Measurements from ENCODE around the gene TRMT1L.

The TRMT1L gene

DNA sequence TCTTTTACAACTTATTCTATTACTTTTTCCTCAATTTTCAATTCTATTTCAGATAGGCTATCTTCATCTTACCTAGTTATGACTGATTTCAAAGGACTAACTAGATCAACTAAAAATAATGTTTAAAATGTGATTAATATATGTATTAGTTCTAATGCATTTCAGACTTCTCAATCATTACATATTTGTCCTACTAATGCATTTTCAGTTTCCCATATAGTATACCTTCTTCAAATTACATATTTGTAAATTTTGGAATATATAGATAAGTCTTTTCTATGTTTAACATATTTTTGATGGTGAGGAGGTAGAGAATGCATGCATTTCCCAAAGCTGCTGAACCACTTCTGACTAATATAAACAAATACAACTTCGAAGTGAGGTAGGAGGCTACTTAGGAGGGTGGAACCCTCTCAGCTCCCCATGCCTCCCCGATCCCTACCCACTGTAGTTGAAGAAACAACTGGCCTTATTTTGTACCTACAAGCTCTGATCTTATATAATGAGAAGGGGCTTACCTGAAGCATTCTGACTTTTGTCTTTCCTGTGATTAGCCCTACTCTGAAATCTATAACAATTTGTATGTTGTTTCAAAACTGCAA, 1.7 kb downstream of the TRMT1L start:
- in situ Hi-C loops (cut with MboI; ENCODE audit: low sequenced_read_pairs, unreplicated experiment): loop anchor here (10.0 to 25.0 kb wide), 2 partner anchors 168 to 350 kb away; no protein-coding TSS in a partner anchor
- no peak for DNase-seq (ENCODE audit: low spot score)
- TF ChIP-seq, protein P1, sequence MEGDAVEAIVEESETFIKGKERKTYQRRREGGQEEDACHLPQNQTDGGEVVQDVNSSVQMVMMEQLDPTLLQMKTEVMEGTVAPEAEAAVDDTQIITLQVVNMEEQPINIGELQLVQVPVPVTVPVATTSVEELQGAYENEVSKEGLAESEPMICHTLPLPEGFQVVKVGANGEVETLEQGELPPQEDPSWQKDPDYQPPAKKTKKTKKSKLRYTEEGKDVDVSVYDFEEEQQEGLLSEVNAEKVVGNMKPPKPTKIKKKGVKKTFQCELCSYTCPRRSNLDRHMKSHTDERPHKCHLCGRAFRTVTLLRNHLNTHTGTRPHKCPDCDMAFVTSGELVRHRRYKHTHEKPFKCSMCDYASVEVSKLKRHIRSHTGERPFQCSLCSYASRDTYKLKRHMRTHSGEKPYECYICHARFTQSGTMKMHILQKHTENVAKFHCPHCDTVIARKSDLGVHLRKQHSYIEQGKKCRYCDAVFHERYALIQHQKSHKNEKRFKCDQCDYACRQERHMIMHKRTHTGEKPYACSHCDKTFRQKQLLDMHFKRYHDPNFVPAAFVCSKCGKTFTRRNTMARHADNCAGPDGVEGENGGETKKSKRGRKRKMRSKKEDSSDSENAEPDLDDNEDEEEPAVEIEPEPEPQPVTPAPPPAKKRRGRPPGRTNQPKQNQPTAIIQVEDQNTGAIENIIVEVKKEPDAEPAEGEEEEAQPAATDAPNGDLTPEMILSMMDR (IDR thresholded peaks at IDR 0.05; ENCODE audit: borderline replicate concordance, control extremely low read depth, extremely low read depth, insufficient read depth, missing control alignments): no peak

DNA sequence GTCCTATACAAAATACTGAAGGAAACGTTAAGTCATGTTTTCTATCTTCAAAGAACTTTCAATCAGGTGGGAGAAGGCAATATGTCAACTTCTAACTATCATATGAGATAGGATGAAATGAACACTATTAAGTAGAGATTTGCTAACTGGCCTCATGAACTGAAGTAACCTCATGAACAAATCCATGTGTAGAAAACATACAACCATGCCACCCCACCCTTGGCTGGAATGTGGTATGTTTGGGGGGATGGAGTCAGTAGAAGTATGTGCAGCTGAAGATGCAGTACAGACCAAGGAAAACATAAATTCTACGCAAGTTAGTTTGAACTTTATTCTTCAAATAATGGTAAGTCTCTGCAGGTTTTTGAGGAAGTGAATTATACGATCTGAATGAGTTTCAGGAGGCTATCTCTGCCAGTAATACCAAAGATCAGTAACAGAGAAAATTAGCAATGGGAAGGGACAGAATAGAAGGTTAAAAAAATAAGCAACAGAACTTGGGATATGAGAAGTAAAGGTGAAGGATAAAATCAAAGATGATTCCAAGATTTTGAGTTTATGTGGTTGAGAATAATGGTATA, 4.5 kb downstream of the TRMT1L start:
- no peak for DNase-seq (ENCODE audit: low spot score)
- in situ Hi-C loops (cut with MboI; ENCODE audit: low sequenced_read_pairs, unreplicated experiment): loop anchor here (10.0 to 25.0 kb wide), 2 partner anchors 165 to 347 kb away; no protein-coding TSS in a partner anchor
- TF ChIP-seq, protein P1 (IDR thresholded peaks at IDR 0.05; ENCODE audit: borderline replicate concordance, control extremely low read depth, extremely low read depth, insufficient read depth, missing control alignments): no peak

GRCh38 chr1:185151215-185151614, 5.5 kb downstream of the TRMT1L start:
- TF ChIP-seq, protein P1 (IDR thresholded peaks at IDR 0.05; ENCODE audit: borderline replicate concordance, control extremely low read depth, extremely low read depth, insufficient read depth, missing control alignments): no peak
- in situ Hi-C loops (cut with MboI; ENCODE audit: low sequenced_read_pairs, unreplicated experiment): loop anchor here (10.0 to 25.0 kb wide), 2 partner anchors 164 to 346 kb away; no protein-coding TSS in a partner anchor
- no peak for DNase-seq (ENCODE audit: low spot score)

DNA sequence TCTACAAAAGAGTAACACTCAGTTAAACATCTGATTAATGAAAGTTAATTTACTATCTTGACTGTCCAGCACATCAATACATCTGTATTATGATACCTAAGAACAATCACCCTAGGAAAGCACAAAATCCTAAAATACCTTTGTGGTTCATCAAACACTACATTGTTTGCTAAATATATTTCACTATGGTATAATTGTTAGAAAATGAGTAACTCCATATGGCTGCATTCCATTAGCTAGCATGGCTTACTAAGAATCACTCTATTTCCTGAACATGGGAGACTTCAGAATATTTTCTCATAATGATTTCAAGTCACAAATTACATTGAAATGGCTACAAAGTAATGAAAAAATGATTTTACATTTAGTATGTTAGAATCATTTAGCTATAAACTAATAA, 12.5 kb downstream of the TRMT1L start:
- in situ Hi-C loops (cut with MboI; ENCODE audit: low sequenced_read_pairs, unreplicated experiment): no loop called here
- DNase-seq (ENCODE audit: low spot score): no peak
- TF ChIP-seq, protein P1 (IDR thresholded peaks at IDR 0.05; ENCODE audit: borderline replicate concordance, control extremely low read depth, extremely low read depth, insufficient read depth, missing control alignments): no peak

DNA sequence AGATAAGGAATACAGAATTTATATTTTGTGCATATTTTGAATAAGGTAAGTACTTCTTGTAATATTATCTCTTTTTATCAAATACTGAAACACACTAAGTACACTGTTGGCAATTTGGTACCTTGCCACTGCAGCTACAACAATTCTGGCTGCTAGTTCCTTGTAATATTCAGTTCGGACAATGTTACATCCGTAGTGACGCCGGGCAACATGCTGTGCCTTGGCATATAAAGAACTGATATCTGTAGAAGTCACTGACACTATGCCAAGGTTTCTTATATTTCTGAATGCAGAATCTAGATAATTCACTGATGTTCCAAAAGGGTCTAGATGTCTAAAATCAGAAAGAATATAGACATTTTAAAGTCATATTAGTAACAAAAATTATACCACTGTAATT, 17.5 kb downstream of the TRMT1L start:
- TF ChIP-seq, protein P1 (IDR thresholded peaks at IDR 0.05; ENCODE audit: borderline replicate concordance, control extremely low read depth, extremely low read depth, insufficient read depth, missing control alignments): no peak
- no peak for DNase-seq (ENCODE audit: low spot score)
- in situ Hi-C loops (cut with MboI; ENCODE audit: low sequenced_read_pairs, unreplicated experiment): no loop called here

DNA sequence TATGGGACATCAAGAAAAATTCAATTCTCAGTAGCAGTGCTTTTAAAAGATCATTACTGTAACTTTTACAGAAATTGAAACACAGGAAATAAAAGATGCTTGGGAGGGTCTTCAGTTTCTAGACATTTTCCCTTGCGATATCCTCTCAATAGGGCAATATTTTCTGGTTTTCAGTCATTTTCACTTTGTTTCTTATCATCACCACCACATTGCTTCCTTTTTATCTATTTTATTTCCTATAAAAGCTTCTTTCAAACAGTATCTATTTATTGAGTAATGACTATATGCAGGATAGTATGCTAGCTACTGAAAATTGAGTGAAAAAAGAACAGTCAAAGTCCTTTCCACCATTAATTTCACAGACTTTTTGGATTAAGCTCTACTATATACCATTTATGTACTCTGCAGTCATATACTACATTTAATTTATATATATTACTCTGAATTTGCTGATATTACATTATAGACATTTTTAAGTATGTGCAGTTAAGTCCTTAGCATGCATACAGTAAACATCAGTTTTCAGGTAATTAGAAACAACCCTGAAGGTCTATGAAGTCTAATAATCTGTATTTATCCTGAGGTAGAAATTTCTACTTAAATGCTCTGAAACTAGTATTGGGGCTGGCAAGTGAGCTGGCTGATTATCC, 18.7 kb downstream of the TRMT1L start:
- in situ Hi-C loops (cut with MboI; ENCODE audit: low sequenced_read_pairs, unreplicated experiment): no loop called here
- DNase-seq (ENCODE audit: low spot score): no peak
- TF ChIP-seq, protein P1 (IDR thresholded peaks at IDR 0.05; ENCODE audit: borderline replicate concordance, control extremely low read depth, extremely low read depth, insufficient read depth, missing control alignments): no peak

Measured in GM13976 (cell line).